HL-60 (cell line): Measurements from ENCODE around the gene GID4.

Source experiments
- DNase-seq, 2 experiments: peaks; one replicate each; pipeline ENCODE4 v3.0.0-alpha.2; 2010 to 2020; ENCODE audit warnings: low read depth in 1 of 2, low spot score in 1 of 2
- H3K27ac ChIP-seq: fragments of 250-450 bp; sonication (Bioruptor Pico); replicated peaks from 2 replicates; pipeline ENCODE4 v1.5.1; 2020; ENCODE audit warnings: mild to moderate bottlenecking, moderate library complexity
- H3K27me3 ChIP-seq: fragments of 250-450 bp; sonication (Bioruptor Pico); 2 replicates; pipeline ENCODE4 v1.5.1; 2021; ENCODE audit warnings: mild to moderate bottlenecking, moderate library complexity; ENCODE audit not compliant: insufficient read depth, poor library complexity, severe bottlenecking
- H3K4me3 ChIP-seq: replicated peaks from 2 replicates; pipeline ENCODE4 v1.5.1; 2011; ENCODE audit warnings: mild to moderate bottlenecking, control low read depth, low read length; ENCODE audit not compliant: insufficient read depth
- GABPA ChIP-seq: IDR thresholded peaks from 2 replicates; pipeline ENCODE4 v1.6.1; 2012; ENCODE audit warnings: low read depth
- POLR2AphosphoS5 ChIP-seq: IDR thresholded peaks from 2 replicates; pipeline ENCODE4 v1.6.1; 2012; ENCODE audit warnings: low read depth
- SPI1 ChIP-seq: IDR thresholded peaks from 2 replicates; pipeline ENCODE4 v1.6.1; 2012; ENCODE audit warnings: low read depth, mild to moderate bottlenecking, borderline replicate concordance
- TF ChIP-seq, protein P1 (sequence below): IDR thresholded peaks from one replicate; pipeline ENCODE4 v1.5.1; 2011; ENCODE audit warnings: low read length, control low read depth, inconsistent platforms; ENCODE audit not compliant: insufficient read depth
- TF ChIP-seq, protein P2 (sequence below): IDR thresholded peaks from 2 replicates; pipeline ENCODE4 v1.6.1; 2012; ENCODE audit warnings: low read depth; ENCODE audit not compliant: insufficient replicate concordance

GID4 gene

DNA sequence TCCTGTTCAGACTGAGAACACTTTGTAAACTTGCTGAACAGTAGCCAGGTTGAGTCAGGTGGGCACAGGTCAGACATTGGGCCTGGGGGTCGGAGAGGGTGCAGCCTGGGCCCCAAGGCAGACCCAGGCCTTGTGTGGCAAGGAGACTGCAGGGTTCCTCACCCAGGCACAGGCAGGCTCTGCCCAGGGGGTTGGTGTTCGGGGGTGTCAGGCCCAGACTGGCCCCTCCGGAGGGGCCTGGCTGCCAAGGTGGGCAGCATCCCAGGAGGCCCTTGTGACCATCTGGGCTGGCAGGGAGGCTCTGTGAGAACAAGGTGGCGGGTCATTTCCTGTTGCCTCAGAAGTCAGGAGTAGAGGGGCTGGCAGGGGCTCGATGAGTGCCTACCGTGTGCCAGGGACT lies 68.8 kb downstream of the GID4 start:
- Histone ChIP-seq H3K27me3 (no peaks in the 10 kb centered on the region), H3K4me3 (no peak overlapping the region), H3K27ac (no peak overlapping the region)
- no peak for DNase-seq
- no peak for TF ChIP-seq POLR2AphosphoS5
- no peak for TF ChIP-seq SPI1
- no peak for TF ChIP-seq GABPA

DNA sequence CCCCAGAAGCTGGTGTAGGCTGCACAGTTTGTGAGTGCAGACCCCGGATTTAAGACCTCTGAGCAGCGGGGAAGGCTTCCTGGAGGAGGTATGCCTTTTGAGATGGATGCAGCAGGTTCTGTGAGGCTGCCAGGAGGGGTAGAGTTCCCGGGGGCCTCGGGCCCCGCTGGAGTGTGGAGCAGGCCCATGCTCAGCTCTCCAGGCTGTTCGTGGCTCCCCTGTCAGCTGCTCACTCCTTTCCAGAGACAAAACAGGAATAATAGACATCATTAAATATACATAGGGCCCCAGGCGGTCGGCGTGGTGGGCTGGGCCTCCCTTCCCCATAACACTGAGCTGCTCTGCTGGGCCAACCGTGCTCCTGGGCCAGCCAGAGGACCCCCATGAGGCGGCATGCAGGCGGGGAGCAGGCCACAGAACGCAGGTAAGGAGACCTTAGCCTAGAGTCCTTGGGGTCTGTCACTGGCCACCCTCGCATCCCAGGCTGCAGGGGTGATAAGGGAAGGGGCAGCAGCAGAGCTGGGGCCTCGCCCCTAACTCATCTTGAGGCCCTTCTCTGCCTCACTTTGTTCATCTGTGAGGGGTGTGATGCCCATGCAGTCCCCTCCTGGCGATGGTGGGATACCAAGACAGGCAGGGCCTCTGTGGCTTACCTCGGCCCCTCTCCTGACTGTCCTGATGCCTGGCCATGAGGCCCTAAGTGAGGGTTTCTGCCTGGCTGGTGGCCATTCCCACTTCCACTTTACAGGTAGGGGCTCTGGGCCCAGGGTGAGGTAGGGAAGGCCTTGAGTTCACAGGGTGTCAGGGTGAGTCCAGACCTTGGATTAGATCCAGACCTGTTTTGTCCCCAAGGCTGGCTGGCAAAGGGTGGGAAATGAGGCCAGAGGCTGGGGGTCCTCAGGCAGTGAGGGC lies 69.4 kb downstream of the GID4 start, which contains the start of gene MYO15A:
MYO15A (plus strand) TSS at position 356 of the 912 bp plus-strand sequence. CDS start 10,045 bp downstream, outside the sequence.
- H3K27ac ChIP-seq = no peak within 1 kb of the TSS
- no peak for DNase-seq

DNA sequence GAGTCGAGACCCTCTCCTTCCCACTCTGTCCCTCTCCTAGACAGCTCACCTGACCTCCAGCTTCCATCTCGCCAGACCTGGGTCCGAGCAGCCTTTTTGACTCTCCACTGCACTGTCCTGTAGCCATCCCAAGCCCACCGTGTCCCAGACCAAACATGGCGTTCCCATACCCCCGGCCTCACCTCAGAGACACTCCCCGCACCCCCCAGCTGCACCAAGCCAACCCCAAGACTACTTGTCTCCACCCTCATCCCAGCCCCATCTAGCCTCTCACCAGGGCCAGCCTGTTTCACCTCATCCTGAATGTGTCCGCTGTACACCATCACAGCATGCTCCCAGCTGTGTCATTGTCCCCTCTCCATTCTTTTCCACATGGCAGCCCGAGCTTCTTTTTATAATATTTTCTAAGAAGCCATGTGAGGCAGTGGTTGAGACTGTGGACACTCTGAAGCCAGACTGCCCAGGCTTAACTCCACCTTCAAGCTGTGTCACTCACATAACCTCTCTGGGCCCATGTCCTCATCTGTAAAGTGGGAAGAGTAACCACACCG lies 70.8 kb downstream of the GID4 start:
- no peak for TF ChIP-seq GABPA
- no peak for DNase-seq
- H3K27me3 ChIP-seq = no peaks in the 10 kb centered on the region
- H3K27ac ChIP-seq = no peak overlapping the region
- H3K4me3 ChIP-seq = no peak overlapping the region

More for the DNA sequence above, 69.4 kb downstream of the GID4 start, which contains the start of gene MYO15A:
- H3K4me3 ChIP-seq = no peak within 1 kb of the TSS
- H3K27me3 ChIP-seq = no peaks in the 10 kb centered on the region
- TF ChIP-seq, protein P1, sequence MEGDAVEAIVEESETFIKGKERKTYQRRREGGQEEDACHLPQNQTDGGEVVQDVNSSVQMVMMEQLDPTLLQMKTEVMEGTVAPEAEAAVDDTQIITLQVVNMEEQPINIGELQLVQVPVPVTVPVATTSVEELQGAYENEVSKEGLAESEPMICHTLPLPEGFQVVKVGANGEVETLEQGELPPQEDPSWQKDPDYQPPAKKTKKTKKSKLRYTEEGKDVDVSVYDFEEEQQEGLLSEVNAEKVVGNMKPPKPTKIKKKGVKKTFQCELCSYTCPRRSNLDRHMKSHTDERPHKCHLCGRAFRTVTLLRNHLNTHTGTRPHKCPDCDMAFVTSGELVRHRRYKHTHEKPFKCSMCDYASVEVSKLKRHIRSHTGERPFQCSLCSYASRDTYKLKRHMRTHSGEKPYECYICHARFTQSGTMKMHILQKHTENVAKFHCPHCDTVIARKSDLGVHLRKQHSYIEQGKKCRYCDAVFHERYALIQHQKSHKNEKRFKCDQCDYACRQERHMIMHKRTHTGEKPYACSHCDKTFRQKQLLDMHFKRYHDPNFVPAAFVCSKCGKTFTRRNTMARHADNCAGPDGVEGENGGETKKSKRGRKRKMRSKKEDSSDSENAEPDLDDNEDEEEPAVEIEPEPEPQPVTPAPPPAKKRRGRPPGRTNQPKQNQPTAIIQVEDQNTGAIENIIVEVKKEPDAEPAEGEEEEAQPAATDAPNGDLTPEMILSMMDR = no peak
- TF ChIP-seq SPI1 = no peak
- TF ChIP-seq, protein P2, sequence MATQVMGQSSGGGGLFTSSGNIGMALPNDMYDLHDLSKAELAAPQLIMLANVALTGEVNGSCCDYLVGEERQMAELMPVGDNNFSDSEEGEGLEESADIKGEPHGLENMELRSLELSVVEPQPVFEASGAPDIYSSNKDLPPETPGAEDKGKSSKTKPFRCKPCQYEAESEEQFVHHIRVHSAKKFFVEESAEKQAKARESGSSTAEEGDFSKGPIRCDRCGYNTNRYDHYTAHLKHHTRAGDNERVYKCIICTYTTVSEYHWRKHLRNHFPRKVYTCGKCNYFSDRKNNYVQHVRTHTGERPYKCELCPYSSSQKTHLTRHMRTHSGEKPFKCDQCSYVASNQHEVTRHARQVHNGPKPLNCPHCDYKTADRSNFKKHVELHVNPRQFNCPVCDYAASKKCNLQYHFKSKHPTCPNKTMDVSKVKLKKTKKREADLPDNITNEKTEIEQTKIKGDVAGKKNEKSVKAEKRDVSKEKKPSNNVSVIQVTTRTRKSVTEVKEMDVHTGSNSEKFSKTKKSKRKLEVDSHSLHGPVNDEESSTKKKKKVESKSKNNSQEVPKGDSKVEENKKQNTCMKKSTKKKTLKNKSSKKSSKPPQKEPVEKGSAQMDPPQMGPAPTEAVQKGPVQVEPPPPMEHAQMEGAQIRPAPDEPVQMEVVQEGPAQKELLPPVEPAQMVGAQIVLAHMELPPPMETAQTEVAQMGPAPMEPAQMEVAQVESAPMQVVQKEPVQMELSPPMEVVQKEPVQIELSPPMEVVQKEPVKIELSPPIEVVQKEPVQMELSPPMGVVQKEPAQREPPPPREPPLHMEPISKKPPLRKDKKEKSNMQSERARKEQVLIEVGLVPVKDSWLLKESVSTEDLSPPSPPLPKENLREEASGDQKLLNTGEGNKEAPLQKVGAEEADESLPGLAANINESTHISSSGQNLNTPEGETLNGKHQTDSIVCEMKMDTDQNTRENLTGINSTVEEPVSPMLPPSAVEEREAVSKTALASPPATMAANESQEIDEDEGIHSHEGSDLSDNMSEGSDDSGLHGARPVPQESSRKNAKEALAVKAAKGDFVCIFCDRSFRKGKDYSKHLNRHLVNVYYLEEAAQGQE = no peak
- TF ChIP-seq GABPA = no peak
- no peak for TF ChIP-seq POLR2AphosphoS5

DNA sequence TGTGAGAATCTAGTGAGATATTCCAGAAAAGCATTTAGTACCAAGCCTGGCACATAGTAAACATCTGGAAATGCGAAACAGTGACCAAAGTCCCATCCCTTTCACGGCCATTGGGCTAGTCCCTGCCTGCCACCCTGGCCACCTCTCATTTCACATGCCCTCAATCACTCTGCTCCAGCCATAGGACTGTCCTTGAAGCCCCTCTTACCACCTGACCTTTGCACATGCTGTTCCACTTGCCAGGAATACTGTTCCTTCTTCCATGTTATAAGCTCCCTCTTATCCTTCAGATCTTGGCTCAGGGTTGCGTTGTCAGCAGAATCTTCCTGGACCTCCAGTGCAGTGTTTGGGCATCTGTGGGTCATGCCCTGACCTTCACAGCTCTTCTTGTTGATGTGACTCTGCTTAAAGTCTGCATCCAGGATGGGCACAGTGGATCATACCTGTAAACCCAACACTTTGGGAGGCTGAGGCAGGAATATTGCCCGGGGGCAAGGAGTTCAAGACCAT lies 71.5 kb downstream of the GID4 start:
- no peak for DNase-seq
- Histone ChIP-seq H3K27me3 (no peaks in the 10 kb centered on the region), H3K27ac (no peak overlapping the region), H3K4me3 (no peak overlapping the region)
- TF ChIP-seq POLR2AphosphoS5 = no peak
- TF ChIP-seq, protein P1 = no peak
- TF ChIP-seq, protein P2 = no peak
- TF ChIP-seq SPI1 = no peak
- TF ChIP-seq GABPA = no peak
